ENCODE results near the gene SPEF1.

SPEF1 gene

DNA sequence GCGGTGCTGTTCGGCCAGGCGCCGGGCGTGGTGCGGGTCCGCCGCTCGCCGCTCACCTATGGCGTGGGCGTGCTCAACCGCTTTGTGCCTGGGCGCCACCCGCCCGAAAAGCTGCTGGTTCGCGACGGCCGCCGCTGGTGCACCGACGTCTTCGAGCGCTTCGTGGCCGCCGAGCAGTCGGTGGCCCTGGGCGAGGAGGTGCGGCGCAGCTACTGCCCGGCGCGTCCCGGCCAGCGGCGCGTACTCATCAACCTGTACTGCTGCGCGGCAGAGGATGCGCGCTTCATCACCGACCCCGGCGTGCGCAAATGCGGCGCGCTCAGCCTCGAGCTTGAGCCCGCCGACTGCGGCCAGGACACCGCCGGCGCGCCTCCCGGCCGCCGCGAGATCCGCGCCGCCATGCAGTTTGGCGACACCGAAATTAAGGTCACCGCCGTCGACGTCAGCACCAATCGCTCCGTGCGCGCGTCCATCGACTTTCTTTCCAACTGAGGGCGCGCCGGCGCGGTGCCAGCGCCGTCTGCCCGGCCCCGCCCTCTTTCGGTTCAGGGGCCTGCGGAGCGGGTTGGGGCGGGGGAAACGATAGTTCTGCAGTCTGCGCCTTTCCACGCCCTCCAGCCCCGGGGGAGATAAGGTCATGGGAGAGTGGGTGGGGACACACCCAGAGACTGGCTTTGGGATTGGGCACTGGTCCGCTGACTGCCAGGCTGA lies 29.4 kb downstream of the SPEF1 start:
- Histone ChIP-seq H3K4me3 (peak overlapping the region; percentile 74), H3K27ac (peak overlapping the region in 1 of 2 donors; percentile 40)
- TF ChIP-seq, protein P1, sequence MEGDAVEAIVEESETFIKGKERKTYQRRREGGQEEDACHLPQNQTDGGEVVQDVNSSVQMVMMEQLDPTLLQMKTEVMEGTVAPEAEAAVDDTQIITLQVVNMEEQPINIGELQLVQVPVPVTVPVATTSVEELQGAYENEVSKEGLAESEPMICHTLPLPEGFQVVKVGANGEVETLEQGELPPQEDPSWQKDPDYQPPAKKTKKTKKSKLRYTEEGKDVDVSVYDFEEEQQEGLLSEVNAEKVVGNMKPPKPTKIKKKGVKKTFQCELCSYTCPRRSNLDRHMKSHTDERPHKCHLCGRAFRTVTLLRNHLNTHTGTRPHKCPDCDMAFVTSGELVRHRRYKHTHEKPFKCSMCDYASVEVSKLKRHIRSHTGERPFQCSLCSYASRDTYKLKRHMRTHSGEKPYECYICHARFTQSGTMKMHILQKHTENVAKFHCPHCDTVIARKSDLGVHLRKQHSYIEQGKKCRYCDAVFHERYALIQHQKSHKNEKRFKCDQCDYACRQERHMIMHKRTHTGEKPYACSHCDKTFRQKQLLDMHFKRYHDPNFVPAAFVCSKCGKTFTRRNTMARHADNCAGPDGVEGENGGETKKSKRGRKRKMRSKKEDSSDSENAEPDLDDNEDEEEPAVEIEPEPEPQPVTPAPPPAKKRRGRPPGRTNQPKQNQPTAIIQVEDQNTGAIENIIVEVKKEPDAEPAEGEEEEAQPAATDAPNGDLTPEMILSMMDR (IDR thresholded peaks at IDR 0.05): no peak
- DNase-seq (ENCODE audit: low spot score): no peak

- no peak for DNase-seq (ENCODE audit: low spot score)
- peak overlapping the region; percentile 74 for H3K4me3 ChIP-seq
- no peak overlapping the region for H3K27ac ChIP-seq
- TF ChIP-seq, protein P1 (IDR thresholded peaks at IDR 0.05): no peak
Measured at GRCh38 chr20:3751305-3751674, 30.0 kb downstream of the SPEF1 start.

DNA sequence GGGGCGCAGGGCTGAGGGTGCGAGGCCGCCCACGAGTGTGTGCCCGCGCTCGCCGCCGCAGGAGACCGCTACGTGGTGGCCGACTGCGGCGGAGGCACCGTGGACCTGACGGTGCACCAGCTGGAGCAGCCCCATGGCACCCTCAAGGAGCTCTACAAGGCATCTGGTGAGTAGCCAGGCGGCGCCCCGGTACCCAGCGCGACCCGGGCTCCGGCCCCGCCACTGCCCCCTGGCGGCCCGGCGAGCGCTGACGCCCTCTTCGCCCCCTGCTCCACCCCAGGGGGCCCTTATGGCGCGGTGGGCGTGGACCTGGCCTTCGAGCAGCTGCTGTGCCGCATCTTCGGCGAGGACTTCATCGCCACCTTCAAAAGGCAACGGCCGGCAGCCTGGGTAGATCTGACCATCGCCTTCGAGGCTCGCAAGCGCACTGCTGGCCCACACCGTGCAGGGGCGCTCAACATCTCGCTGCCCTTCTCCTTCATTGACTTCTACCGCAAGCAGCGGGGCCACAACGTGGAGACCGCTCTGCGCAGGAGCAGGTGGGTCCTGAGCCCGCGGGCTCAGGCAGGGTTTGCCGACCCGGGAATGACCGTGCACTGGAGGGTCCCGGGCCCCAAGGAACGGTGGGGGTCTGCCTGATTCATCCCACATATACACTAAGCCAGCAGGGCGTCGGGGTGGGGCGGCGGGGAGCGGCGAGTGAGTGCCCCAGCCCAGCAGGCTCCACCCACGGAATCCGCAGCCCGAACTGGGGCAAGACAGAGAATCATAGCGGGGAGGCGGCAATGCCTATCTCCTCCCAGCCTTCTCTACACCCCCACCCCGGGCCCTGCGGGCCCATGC lies 31.3 kb downstream of the SPEF1 start:
- TF ChIP-seq, protein P1 (IDR thresholded peaks at IDR 0.05): peak; percentile 48
- DNase-seq (ENCODE audit: low spot score): no peak
- Histone ChIP-seq H3K27ac (no peak overlapping the region), H3K4me3 (peak overlapping the region; percentile 47)

DNA sequence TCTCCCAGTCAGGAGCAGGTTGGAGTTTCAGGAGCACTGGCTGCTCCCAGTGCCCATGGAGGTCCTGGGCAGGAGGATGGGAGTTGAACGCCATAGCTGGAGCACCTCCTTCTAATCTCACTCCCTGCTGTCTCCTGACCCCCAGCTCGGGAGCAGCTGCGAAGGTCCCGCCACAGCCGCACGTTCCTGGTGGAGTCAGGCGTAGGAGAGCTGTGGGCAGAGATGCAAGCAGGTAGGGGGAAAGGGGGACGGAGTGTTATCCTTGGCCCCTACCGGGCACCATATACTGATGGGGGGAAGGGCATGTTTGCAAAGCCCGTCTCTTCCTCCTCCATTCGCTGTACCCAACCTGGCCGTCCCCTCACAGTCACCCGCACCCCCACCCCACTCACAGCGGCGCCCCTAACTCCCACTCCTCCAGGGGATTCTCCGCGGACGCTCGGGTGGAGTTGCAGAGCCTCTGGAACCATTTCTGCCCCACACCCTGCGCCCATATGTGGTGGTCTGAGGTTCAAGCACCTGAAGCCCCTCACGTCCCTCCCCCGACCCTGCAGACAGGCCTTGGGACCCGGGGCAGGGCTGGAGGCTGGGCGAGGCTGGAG lies 32.1 kb downstream of the SPEF1 start:
- no peak overlapping the region for H3K4me3 ChIP-seq
- TF ChIP-seq, protein P1 (IDR thresholded peaks at IDR 0.05): no peak
- H3K27ac ChIP-seq: no peak overlapping the region
- DNase-seq (ENCODE audit: low spot score): no peak

DNA sequence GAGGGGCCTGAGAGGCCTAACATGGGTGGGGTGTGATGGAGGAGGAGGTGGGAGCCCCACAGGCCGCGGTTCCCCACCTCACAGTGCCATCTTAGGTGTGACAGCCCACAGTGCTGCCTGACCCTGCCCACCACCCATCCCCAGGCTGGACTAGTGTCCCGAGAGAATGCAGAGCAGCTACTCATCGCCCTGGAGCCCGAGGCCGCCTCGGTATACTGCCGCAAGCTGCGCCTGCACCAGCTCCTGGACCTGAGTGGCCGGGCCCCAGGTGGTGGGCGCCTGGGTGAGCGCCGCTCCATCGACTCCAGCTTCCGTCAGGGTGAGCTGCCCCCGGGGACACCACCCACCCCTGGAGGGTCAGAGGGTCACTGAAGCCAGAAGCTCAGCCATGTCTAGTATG lies 33.2 kb downstream of the SPEF1 start:
- TF ChIP-seq, protein P1 (IDR thresholded peaks at IDR 0.05): no peak
- no peak overlapping the region for H3K4me3 ChIP-seq
- no peak overlapping the region for H3K27ac ChIP-seq
- no peak for DNase-seq (ENCODE audit: low spot score)

GRCh38 chr20:3747471-3747870 lies 33.8 kb downstream of the SPEF1 start:
- H3K27ac ChIP-seq: no peak overlapping the region
- no peak for DNase-seq (ENCODE audit: low spot score)
- no peak overlapping the region for H3K4me3 ChIP-seq
- TF ChIP-seq, protein P1 (IDR thresholded peaks at IDR 0.05): no peak

All from coronary artery (tissue), 2 donors.